ENCODE results near the gene VSIR.

VSIR gene

DNA sequence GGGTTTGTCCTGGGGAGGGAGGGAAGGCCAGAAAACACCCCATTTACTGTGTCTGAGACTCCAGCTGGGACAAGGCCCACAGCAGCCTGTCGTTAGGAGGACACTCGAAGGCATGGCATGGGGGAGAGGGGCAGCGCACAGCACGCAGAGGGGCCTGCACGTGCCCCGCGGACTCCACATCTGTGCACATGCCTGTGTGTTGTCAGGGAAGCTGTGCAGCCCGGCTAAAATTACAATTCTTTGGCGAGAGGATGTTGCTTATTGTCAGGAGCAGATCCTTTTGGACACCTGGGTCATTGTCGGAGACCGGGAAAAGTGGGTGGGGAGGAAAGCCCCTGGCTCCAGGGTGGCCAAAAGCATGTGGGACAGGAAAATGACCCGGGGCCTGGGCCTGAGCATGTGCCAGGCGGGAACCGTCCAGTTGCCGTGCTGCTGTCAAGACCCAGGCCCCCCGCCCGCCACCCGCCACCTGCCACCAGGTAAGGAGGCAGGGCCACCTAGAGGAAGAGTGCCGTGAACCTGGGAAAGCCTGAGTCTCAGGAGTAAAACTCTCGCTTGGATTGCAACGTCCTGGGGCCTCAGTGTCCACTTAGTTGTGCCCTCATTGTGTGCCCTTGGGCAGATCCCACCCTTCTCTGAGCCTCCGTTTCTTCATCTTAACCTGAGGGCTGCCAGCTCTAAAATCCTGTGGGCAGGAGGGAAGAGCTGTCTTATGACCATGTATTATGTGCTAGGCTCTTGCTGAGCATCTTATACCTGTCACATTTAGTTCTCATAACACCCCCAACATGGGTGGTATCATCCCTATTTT, 7.2 kb downstream of the VSIR start:
- DNase-seq (ENCODE audit: low read depth in 2 of 3, low spot score in 2 of 3): no peak

DNA sequence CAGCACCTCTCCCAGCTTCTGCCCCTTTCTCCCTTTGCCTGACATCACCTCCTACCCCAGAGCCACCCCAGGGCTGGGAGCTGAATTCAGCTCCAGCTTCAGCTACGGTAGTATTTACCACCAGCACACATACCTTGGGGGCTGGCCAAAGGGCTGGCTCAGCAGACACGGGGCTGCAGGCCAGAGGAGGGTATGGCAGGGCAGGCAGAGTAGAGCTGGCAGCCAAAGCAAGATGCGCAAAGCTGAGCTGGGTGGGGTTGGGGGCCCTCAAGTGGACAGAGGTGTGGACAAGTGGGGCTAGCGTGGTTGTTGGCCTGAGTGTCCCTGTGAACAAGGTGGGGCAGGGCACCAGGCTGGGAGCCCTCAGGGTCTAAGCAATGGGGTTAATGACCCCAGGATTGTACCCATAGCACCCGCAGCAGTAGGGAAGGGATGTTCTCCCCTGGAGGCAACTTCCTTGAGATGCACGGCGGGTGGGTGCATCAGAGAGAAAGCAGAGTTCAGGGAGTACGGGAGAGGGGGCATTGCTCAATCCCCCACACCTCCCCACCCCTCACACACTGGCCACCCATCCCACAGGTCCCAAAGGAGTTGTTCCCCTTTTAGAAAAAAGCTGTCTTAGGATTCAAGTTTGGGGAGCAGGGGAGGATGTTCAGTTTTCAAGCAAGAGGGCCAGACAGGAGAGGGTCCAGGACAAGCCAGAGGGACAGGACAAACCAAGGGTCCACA, 8.0 kb downstream of the VSIR start:
- DNase-seq (ENCODE audit: low read depth in 2 of 3, low spot score in 2 of 3): no peak

DNA sequence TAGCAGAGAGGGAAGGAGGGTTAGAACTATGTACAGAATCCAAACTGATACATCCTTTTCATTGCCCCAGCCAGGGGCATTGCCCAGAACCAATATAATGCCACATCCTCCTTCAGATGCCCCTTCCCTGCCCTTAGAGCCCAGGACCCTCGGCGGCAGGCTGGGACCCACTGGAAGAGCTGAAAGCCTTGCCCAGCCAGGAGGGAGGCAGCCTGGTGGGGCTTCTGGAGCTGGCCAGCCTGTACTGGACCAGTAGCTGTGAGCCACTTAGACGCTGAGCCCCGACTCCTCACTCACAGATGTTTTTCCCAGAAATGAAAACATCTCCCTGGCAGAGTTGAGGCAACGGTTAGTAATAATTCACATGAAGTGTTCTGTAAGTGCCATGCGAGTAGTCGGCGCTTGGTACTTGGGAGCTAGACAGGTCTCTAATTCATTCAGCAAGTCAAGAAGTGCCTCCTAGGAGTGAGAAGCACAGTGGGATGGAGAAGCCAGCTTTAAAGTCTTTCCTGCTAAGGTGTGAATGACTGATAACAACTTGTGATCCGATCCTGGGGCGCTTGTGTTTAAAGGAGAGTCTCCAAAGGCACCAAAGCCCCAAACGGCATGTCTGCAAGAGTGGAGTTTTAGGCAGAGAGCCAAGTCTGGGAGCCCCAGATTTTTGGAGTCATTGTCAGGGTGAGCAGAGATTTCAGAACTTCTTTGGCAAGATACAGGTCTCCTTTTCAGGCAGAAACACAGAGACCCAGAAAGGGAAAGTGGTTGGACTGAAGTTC, 9.8 kb downstream of the VSIR start:
- DNase-seq (ENCODE audit: low read depth in 2 of 3, low spot score in 2 of 3): no peak

DNA sequence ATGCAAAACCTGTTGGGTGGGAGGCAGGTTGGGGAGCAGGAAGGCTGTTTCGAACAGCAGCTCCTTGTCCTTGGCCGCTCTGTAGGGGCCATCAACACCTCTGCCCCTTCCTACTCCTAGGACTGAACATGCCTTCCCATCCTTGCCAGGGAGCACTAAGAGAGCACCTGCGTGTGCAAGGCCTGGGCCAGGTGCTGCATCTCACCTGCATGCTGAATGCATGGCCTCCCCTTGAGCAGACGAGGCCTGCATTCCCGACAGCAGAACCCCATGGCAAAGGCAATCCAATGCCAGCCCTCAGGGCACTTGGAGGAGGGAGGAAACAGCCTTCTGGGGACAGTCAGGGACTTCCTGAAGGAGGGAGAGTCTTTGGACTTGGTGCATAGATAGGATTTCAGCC, 11.0 kb downstream of the VSIR start:
- no peak for DNase-seq (ENCODE audit: low read depth in 2 of 3, low spot score in 2 of 3)

DNA sequence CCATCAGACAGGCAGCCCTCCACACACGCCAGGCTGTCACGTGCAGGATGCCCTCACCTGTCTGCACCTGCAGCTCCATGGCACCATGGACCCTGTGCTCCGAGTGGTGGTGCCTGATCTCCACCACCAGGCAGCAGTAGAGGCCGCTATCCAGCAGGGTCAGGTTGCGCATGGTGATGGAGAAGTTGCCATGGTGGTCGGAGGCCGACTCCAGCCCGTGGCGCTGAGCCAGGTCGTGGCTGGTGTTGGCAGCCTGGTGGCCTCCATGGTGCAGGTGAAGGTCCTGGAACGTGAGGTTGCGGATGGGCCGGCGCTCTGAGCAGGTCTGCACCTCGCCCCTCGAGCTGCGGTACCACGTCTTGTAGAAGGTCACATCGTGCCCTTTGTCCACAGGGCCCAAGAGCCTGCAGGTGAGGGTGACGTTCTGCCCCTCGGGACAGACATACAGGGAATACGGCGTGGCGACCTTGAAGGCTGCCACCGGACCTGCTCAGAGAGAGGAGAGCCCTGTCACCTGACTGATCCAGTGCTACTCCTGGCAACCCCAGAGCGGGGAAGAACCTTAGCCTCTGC, 11.7 kb downstream of the VSIR start:
- no peak for DNase-seq (ENCODE audit: low read depth in 2 of 3, low spot score in 2 of 3)

DNA sequence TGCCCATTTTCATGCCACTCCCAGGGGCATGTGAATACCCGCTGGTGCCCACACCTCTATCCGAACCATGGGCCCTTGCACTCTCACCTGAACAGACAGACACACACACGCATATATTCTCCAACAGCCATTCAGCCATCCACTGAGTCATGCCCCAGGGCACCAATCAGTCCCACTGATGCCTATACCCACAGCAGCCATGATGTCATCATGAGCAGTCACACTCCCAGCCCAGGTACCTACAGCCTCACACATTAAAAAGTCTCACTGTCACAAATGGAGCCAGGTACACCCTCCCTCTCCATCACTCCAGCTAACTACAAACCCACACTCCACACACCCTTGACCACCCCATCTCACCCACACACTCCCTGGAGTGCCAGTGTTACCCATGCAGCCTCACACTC, 12.2 kb downstream of the VSIR start:
- DNase-seq (ENCODE audit: low read depth in 2 of 3, low spot score in 2 of 3): no peak

DNA sequence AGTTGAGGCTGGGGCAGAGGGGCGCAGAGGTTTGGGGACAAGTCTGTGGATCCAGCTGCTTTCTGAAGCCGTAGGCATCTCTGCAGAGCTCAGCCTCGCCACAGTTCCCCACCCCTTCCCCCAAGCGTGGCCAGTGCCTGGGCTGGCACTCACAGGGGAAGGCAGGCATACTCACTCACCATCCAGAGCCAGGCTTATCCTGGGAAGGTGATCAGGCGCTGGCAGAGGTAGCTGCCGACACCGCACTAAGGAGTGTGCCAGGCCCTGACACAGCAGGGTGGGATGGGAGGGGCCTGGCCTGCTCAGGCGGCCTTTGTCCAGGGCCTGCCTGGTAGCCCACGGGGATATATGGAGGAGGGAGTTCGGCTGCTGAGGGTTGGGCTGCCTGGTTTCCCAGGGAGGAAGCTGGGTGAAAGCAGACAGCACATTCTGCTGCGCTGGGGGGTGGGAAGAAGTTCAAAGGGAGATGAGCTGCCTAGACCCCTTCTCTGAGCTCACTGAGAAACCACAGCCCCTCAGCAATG, 15.9 kb downstream of the VSIR start:
- no peak for DNase-seq (ENCODE audit: low read depth in 2 of 3, low spot score in 2 of 3)

DNA sequence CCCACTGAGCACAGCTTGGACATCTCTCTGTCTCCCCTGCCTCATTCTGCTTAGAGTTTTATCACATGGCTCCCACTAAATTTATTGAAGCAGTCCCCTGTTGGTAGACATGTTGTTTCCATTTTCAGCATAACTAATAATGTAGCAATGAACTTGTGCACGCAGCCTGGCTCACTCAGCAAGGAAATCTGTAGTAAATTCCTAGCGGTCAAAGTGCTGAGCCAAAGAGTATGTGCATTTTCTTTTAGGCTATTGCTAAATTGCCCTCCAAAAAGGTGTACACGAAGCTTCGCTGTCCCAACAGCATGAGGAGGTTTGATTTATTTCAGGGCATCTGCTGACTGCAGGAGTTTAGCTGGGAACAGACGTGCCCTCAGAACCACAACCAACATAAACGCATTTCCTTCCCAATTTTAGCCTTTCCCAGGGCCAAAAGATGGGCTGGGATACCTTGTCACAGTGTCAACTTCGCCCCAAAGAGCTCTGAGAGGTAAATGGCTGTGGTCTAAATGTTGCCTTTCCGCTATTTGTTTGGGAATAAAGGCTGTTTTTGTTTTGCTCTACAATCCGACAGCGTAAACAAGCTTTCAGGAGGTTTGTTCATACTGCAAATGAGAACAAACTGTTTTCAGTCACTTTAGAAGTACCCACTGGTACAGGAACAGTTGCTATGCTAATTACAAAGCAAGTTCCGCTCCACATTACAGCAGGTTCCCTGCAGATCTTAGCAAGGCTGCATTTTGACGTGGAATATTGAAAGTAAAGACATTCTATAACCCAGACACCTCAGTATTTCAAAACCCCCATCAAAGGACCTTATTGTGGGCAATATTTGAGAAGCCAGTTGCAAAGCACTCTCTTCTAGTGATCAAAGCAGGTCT, 16.8 kb downstream of the VSIR start:
- no peak for DNase-seq (ENCODE audit: low read depth in 2 of 3, low spot score in 2 of 3)

DNA sequence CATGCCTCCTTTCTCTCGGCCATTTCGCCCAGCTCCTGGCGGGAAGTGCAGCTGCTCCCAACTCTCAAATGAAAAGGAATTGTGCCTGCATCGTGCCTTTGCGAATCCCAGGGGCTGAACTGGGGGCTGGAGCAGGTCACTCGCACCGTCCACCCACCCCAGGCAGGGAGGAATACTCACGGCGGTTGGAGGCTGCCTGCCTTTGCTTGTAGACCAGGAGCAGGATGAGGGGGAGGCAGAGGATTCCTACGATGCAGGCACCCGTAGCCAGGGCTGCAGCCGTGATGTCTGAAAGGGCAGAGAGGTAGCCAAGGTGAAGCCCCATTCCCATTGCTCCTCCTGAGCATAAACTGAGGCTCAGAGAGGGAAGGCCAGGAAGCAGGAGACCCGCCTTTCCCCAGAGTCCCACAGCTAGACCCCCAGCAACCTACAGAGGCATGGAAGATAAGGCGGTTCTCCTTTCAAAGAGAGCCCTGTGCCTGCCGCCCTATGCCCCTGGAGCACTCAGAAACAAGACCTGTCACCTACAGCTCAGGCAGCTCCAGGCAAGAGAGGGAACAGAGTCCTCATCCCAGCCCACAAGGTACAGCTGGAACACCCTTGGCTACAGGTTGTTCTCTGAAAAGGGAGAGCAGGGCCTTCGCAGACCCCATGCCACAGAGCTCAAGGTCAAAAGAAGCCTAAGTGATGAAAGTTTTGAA, 18.0 kb downstream of the VSIR start:
- no peak for DNase-seq (ENCODE audit: low read depth in 2 of 3, low spot score in 2 of 3)

DNA sequence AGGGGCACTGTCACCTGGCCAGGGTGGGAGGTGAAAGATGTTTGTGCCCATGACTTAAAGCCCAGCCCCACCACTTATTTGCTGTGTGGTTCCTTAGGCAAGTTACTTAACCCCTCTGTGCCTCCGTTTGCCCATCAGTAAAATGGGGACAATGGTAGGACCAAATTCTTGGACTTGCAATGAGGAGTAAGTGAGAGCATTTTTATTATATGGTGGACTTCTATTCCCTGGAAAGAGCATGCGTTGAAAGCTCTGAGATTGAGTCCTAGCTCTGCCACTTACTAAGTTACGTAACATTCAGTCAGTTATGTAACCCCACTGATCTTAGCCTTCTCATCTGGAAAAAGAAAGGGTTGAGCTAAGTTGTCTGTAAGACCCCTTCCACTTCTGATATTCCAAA, 18.8 kb downstream of the VSIR start:
- DNase-seq (ENCODE audit: low read depth in 2 of 3, low spot score in 2 of 3): no peak

DNA sequence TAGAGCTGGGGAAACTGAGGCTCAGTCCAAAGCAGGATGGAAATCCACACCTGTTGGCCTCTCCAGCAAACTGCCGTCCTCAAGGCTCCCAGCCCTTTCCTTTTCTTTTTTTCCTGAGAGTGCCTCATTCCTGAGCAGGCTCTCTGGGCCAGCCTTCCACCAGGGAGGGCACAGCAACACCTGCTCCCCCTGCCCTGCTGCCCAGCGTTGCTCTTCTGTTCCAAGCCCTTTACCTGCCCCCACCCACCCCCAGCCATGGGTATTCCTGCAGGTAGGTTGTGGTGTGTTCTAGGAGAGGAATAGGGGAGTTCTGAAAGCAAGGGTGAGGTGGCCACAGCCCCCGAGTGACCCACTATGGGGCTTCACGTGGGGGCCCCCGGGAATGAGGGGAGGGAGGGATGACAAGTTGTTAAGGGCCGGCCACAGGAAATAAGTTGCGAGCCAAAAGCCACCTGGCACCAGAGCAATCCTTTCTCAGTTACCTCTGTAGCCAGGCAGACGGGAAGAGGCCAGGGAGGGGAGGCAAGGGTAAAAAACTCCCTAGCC, 19.3 kb downstream of the VSIR start:
- no peak for DNase-seq (ENCODE audit: low read depth in 2 of 3, low spot score in 2 of 3)

DNA sequence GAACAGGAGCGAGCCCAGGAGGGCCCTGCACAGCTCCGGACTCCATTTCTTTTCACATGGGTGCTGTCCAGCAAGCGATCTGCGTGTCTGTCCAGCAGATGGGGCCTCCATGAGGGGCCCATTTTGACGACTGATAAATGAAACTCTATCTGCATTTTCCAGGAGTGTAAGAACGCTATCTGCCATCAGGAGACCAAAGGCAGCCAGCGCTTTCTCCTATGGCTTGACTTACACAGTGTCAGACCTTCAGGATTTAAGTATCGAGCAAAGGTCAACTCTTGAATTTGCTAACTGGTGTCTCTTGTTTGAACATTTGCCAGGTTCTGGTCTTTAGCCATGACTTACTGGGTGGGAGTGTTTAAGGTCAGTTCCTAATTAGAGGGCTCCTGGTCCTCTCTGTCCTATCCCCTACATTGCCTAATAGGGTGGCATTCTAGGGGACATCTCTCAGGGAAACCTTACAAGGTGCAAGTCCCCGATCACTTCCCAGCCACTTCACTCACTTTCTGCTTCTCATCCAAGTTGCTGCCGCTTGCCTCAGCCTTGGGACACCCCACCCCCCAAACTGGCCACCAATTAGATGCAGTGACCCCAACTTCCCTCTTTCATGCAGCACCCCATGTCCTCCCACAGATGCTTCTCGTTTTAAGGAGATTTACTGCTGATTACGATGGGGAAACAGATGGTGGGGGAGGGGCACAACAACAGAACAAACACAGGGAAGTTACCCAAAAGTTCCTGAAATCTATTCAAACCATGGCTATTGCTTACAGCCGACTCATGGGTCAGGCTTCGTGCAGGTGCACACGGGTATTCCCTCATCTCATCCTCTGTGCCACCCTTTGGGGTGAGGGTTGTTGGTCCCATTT, 20.0 kb downstream of the VSIR start:
- no peak for DNase-seq (ENCODE audit: low read depth in 2 of 3, low spot score in 2 of 3)

DNA sequence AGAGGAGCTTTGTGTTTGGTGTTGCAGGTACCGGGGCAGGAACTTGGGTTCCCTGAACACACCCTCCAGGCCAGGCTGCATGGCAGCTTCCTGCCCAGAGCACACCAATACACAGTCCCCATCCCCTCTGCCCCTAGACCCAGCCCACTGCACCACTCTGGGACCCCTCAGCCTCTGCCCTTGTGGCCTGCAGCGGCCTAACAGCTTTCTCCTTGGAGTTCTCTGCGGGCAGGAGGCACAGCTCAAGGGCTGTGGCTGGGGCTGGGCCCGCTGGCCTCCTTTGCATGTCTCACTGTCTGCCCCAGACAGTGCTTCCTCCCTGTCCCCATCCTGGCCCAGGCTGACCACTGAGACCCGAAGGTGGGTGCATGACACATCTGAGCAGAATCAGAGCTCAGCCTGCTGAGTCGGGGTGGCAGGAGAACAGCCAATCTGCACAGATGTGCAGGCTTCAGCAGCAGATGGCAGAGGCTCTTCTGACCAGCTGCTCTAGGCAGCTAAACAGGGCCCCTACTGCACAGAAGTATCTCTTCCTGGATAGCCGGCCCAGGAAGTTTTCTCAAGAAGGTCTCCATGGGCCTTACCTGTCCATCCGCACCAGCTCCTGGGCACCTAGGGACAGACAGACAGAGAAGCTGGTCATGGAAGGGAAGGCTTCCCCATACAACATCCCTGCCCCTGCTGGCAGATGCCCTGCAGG, 20.8 kb downstream of the VSIR start:
- no peak for DNase-seq (ENCODE audit: low read depth in 2 of 3, low spot score in 2 of 3)

DNA sequence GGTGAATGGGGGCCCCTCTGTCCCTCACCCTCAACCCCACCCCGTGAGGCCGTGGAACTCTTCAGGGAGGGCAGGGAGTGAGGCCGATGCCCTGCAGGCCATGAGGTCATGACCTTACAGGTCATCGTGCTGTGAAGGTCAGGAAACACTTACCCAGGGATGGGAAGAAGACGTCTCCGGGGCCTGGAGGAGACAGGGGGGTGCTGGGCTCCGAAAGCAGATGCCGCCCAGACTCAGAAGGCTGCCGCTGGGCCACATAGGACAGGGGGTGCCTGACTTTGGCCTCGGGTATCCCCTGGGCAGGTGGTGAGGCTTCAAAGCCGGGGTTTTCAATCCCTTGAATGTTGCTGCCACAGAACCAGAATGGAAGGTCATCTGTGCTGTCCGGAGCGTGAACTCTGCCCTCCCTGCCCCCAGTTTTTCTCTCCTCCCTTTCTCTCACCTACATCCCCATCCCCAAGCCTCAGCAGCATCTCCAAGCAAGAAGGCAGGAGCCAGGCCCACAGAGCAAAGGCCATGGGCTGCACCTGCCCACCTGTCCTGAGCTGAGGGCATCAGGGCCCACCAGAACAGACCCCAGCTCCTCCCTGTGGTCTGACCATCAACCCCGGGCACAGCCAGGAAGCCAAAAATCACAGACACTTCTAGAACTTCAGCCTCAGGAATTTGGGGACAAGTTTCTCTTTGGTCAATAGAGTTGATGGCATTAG, 21.6 kb downstream of the VSIR start:
- DNase-seq (ENCODE audit: low read depth in 2 of 3, low spot score in 2 of 3): no peak

DNA sequence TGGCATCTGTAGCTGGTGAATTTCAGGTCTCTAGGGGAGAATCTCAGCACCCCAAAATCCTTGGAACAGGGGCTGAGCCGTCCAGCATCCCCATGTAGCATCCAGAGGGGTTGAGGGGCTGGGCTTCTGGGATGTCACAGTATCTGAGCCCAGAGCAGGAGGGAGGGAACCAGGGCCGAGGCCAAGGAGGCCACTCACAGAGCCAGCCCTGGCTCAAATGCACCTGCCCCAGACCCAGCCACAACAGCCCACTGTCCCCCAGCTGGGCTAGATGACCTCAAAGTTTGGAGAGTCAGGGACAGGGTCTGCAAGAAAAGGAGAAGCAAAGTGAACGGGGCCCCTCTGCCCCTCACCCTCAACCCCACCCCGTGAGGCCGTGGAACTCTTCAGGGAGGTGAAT, 22.3 kb downstream of the VSIR start:
- no peak for DNase-seq (ENCODE audit: low read depth in 2 of 3, low spot score in 2 of 3)

DNA sequence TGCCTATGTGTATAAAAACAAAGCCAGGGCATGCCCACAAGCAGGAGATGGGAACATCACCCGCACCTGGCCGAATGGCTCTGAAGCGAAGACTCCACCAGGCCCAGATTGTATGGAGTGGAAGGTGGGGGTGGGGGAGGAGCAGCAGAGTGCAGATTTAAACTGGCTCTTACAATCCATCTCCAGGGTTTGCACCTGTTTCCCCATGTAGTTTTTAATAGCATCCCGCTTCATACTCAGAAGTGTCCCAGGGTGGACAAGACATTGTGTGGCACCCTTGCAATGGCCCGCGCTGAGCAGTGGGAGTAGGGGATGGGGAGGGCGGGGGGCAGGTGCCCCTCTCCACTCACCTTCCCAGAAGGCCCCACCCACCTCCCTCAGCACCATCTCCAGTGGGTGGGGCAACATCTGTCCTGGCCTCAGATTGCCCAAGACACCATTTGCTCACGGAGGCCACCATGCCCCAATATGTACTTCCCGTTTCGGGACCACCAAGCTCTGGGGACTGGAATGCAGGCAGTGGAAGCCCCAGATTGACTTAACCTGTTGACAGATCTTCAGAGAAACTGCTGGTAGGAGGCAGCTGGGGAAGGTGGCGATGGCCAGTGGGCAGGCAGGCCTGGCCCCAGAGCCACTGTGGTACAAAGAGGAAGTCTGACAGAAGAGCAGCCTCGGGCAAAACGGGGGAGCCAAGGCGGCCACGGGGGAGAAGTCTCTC, 23.0 kb downstream of the VSIR start:
- no peak for DNase-seq (ENCODE audit: low read depth in 2 of 3, low spot score in 2 of 3)

DNA sequence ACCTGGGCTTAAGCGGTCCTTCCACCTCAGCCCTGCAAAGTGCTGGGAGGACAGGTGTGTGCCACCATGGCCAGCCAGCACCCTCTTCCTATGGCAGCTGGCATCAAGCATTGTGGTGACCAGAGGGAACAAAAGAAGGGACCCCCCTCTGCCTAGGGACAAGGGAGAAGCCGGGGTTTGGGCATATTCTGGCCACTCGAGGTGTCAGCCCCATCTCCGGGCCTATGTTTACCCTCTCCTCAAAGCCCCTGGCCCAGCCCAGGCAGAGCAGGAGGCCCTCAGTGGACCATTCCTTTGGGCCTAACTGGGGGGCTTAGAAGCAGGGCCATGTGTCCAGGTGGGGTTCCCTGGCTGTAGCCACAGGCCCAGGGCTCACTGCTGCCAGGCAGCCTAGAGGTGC, 23.9 kb downstream of the VSIR start:
- DNase-seq (ENCODE audit: low read depth in 2 of 3, low spot score in 2 of 3): no peak

All from activated CD8-positive, alpha-beta memory T cell treated with anti-CD3 and anti-CD28 coated beads for 48 hours (primary cell).